Activated CD4-positive, alpha-beta T cell treated with anti-CD3 and anti-CD28 coated beads, Interleukin-2, amount 50 U/mL, for 4 hours (primary cell): Measurements from ENCODE around the gene MXD4.
"Not testable (repeated sequence)": the region's sequence is repeated elsewhere in the genome, so short reads cannot be mapped to it uniquely, and the experiment has no call there.

ENCODE experiments used
- DNase-seq, 2 experiments: peaks; one replicate each; pipeline ENCODE4 v3.0.0-alpha.2; 2020

MXD4 gene

DNA sequence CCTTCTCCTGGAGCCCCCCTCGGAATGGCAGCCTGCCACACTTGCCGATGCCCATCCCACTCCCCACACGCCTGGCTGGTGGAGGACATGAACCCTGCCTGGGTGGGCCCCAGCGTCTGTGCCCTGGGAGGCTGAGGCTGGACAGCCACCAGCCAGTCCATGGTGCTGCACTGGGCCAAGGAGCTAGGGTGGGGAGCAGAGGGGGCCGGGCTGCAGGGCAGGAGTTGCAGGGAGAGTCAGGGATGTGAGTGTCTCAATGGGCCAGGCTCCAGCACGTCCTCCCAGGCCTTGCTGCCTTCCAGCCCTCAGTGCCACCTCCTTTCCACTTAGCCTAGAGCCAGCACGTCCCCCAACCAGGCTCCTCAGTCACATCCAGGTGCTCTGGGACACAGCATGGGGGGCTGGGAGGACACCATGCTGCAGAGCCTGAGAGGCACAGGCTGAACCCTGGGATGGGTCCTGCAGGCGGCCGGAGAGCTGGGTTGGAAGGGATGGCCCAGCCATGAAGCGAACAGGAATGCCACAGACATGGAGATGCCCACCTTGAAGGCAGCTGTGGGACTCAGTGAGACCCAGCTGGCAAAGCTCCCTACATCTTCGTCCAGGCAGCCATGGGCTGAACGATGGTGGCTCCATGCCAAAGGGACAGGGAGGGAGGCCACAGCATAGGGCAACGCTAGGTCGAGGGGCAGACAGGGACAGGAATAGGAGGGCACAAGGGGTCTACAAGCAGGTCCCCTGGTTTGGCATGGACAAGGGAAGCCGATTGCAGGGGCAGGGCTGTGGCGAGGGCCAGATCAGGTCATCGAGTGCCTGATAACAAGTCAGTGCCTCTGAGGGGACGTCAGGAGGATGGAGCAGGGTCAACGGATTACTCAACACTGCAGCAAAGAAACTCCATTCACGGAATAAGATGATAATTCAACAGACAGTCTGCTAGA, 30.1 kb upstream of the MXD4 start:
- no peak for DNase-seq

- DNase-seq: peak; percentile 48 to 53
Measured at GRCh38 chr4:2290974-2291704, 29.2 kb upstream of the MXD4 start.

DNA sequence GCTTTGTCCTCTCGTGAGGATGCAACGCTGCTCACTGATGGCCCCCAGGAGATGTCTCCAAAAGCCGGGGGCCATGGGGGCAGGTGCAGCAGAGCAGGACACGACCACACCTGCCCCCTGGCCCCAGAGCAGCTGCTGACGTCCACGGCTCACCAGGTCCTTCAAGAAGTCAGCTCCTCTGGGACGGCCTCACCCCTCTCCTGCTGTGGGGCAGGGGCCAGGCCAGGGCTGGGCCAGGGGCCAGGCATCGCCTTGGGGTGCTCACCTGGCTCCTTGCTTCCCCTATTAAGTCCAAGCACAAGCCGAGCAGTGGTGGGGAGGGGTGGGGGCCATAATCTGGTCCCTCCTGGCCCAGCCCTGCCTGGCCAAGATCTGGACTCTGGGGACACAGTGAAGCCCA, 28.6 kb upstream of the MXD4 start:
- DNase-seq: no peak

GRCh38 chr4:2289955-2290333, 28.0 kb upstream of the MXD4 start:
- DNase-seq: no peak

DNA sequence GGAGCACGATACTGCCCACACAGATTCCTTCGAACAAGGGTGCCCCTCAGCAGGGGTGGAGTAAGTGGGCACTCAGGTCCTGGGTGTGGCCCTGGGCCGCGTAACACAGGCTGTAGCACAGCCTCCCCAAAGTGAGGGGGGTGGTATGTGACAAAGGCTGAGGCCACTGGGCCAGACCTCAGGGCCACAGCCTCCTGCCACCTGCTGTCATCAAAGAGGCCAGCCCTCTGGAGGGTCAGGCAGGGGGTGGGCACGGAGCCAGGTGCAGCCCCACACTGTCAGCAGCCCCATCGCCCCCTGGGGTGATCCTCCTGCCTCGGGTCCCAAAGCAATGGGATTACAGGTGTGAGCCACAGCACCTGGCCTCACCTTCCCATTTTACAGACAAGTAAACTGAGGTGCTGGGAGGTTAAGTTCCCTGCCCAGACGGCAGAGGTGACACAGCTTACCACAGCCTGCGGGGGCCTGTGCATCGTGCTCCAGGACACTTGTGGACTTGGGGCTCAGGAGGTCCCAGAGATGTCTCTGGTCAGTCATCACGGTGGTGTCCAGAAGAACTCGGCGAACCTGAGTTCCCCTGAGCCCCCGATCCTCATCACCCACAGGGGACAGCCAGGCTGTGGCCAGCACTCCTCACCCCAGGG, 27.5 kb upstream of the MXD4 start:
- no peak for DNase-seq

- no peak for DNase-seq
Measured at GRCh38 chr4:2288051-2288541, 26.2 kb upstream of the MXD4 start.

GRCh38 chr4:2287594-2287915, 25.6 kb upstream of the MXD4 start:
- no peak for DNase-seq

DNA sequence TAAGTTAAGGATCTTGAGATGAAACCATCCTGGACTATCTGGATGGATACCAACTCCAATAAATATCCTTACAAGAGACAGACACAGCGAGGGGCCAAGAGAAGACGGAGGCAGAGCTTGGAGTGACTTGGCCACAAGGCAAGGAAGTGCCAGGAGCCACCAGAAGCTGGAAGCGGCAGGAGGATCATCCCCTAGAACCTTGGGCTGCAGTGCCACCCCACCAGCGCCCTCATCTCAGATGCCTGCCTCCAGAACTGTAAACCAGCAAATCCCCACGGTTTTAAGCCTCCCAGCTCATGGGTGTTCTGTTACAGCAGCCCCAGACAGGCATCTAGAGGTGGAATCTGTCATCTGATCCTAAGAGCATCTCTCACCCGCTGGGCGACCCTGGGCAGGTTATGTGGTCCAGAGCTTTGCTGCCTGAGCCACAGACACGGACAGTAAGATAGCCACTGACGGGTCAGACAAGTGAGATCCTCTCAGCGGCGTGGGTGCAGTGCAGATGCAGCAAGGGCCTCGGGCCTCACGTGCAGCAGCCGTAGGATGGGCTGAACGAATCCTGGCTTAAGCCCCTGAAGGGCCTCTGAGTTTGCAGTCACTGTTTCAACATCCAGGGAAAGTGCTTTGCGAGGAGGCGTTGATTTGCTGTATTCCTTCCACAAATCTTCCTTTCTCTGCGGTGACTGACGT, 25.1 kb upstream of the MXD4 start:
- DNase-seq: no peak

- DNase-seq: no peak
Measured at GRCh38 chr4:2285613-2286381, 23.9 kb upstream of the MXD4 start.

DNA sequence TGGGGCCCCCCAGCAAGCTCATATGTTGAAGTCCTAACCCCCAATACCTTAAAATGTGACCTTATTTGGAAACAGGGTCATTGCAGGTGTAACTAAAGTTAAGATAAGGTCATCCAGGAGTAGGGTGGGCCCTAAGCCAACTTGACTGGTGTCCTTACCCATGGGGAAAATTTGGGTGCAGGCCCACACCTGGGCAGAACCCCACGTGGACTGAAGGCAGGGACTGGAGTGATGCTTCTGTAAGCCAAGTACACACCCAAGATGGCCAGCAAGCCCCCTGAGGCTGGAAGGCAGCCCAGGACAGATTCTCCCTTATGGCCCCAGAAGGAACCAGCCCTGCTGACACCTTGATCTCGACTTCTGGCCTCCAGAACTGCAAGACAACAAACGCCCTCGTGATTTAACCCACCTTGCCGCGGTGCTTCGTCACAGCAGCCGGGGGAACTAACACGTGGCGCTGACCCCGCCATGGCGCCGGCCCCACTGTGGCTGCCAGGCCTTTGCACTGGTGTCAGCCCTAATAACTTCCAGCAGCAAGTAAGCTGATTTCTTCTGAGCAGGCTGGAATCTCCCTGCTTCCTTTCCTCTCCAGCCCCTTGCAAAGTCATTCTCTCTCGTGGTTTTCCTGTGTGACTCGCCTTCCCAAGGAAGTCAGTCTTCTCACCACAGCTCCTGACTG, 23.2 kb upstream of the MXD4 start:
- no peak for DNase-seq

- no peak for DNase-seq
Measured at GRCh38 chr4:2284161-2284933, 22.4 kb upstream of the MXD4 start.

GRCh38 chr4:2283199-2283711, 21.3 kb upstream of the MXD4 start:
- no peak for DNase-seq

GRCh38 chr4:2281575-2282343, 19.9 kb upstream of the MXD4 start:
- peak; percentile 64 to 69 for DNase-seq

- no peak for DNase-seq
Measured at GRCh38 chr4:2280531-2281300, 18.8 kb upstream of the MXD4 start.

DNA sequence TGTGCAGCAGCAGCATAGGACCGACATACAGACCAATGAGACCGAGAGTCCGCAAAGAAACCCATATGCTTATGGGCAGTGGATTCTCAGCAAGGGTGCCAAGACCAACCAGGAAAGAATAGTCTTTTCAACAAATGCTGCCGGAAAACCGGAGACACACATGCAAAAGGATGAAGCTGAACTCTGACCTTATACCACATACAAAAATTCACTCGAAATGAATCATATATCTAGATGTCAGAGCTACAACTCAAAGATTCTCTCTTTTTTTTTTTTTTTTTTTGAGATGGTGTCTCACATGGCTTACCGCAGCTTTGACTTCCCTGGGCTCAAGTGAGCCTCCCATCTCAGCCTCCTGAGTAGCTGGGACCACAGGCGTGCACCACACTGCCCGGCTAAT, 16.0 kb upstream of the MXD4 start:
- no peak for DNase-seq

- no peak for DNase-seq
Measured at GRCh38 chr4:2276581-2277325, 14.8 kb upstream of the MXD4 start.

- DNase-seq: no peak
Measured at GRCh38 chr4:2275546-2276251, 13.8 kb upstream of the MXD4 start.

DNA sequence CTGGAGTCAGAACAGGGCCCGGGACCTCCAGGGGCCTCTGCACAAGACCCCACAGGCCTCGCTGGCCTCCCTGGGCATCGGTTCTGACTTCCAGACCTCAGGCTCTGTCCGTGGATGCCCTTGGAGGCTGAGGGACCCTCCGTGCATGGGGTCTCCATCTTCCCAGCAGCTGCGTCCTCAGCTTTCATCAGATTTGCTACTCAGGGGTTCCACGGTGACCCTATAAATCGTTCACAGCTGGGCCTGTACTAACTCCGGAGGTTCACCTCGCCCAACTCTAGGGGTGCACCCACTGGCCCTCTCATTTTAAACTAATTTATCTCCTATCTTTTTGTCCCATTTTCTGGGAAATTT, 13.1 kb upstream of the MXD4 start:
- not testable (repeated sequence) for DNase-seq
